Fibroblast of villous mesenchyme (primary cell): ENCODE measurements around the gene MZT2B. TPM values are rescaled to one million over a fixed set of nuclear protein-coding genes. Genes with fewer than 3 reads are reported as not detected.
"Not testable (repeated sequence)": the region's sequence is repeated elsewhere in the genome, so short reads cannot be mapped to it uniquely, and the experiment has no call there.

ENCODE experiments used
- DNase-seq: peaks from one replicate; pipeline ENCODE4 v3.0.0-alpha.2; 2010; ENCODE audit warnings: low read depth
- H3K4me3 ChIP-seq: 2 replicates; pipeline ENCODE4 v1.5.1; 2011; ENCODE audit warnings: low read depth, mild to moderate bottlenecking, low read length
- total RNA-seq: library from RNA; depleted of rRNA; stranded (reverse); fragments of >200 nt; gene quantifications from 2 replicates; pipeline ENCODE4 v1.2.3, GENCODE V29; 2012
- TF ChIP-seq, protein P1 (sequence below): IDR thresholded peaks from 2 replicates; pipeline ENCODE4 v1.5.1; 2012; ENCODE audit warnings: low read depth, mild to moderate bottlenecking, low read length; ENCODE audit not compliant: insufficient read depth

MZT2B gene, protein sequence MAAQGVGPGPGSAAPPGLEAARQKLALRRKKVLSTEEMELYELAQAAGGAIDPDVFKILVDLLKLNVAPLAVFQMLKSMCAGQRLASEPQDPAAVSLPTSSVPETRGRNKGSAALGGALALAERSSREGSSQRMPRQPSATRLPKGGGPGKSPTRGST
- 141 and 246 TPM in 2 replicates for total RNA-seq

- TF ChIP-seq, protein P1, sequence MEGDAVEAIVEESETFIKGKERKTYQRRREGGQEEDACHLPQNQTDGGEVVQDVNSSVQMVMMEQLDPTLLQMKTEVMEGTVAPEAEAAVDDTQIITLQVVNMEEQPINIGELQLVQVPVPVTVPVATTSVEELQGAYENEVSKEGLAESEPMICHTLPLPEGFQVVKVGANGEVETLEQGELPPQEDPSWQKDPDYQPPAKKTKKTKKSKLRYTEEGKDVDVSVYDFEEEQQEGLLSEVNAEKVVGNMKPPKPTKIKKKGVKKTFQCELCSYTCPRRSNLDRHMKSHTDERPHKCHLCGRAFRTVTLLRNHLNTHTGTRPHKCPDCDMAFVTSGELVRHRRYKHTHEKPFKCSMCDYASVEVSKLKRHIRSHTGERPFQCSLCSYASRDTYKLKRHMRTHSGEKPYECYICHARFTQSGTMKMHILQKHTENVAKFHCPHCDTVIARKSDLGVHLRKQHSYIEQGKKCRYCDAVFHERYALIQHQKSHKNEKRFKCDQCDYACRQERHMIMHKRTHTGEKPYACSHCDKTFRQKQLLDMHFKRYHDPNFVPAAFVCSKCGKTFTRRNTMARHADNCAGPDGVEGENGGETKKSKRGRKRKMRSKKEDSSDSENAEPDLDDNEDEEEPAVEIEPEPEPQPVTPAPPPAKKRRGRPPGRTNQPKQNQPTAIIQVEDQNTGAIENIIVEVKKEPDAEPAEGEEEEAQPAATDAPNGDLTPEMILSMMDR: peak; percentile 62
- DNase-seq: peak; percentile 79
- H3K4me3 ChIP-seq: peak within 1 kb of the TSS; percentile 93
Measured at GRCh38 chr2:130181880-130182682, at the start of gene MZT2B. Gene MZT2B, plus strand, starts transcription at chr2:130182262. Its CDS starts 21 bp downstream, at chr2:130182283.

DNA sequence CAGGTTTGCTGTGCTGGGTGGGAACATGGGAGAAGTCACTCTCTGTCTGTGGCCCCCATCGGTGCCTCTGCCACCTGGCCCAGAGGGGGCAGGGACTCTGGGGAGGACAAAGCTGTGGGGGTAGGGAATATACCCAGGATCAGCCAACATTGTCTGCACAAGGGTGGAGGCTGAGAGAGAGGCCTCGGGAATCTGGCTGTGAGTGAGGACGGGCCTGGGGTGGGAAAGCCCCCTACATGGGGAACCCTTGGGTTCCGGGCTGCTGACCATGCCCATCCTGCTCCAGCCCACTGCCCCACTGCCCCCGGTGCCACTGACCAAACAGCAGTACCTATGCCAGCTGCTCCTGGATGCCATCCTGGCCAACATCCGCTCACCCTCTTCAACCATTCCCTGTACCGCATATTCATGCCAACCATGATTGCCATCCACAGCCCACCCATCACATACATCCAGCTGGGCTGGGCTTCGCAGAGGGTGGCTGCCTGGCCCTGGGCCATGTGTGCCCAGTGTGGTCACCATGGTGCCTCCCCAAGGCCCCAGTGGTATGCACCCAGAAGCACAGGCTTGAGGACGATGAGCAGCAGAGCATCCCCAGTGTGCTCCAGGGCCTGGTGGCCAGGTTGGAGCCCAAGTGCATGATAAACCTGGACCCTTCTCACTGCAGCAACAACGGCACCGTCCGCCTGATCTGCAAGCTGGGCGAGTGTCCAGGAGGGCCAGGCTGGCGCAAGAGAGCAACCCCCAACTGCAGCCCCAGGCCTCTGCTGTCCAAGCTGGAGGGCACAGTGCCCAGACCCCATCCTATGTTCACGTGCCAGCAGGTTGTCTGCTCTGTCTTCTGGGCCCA lies 46.1 kb upstream of the MZT2B start:
- no peak overlapping the region for H3K4me3 ChIP-seq
- DNase-seq: no peak
- TF ChIP-seq, protein P1: no peak

DNA sequence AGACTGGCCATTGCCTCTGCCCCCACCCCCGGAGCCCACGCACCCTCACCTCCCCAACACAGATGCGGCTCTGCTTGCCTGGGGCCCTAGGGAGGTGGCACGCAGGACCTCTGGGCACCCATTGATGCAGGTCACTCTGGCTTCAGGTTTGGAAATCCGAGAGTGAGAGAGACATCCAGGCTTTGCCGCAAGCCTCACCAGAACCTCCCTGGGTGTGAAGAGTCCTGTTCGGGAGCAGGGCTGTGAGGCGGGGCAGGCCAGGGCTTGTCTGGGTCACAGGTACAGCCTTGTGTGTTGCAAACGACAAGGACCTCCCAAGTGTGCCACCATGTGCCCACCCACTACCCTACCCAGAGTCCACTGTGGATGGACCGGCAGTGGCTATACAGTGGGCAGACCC lies 45.5 kb upstream of the MZT2B start:
- not testable (repeated sequence) for H3K4me3 ChIP-seq, DNase-seq

- not testable (repeated sequence) for H3K4me3 ChIP-seq, DNase-seq
Measured at GRCh38 chr2:130137118-130137517, 44.9 kb upstream of the MZT2B start.

- not testable (repeated sequence) for DNase-seq, H3K4me3 ChIP-seq
Measured at GRCh38 chr2:130138326-130138725, 43.7 kb upstream of the MZT2B start.

DNA sequence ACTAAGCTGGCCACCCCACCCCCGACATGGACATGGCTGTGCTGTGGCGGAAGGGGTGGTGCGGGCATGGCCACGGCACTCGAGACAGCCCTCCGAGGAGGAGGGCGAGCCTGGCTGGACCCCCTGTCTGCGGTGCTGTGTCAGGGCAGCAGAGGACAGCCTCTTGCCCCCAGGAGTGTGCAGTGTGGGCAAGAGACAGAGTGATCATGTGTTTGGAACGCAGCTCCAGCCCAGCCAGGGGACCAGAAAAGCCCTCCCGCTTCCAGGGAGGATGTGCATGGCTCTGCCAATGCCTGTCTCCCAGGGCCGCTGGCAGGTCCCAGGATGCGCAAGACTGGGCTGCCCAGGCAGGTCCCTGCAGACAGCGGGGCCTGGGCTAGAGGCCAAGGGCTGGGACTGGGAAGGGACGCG lies 43.2 kb upstream of the MZT2B start:
- H3K4me3 ChIP-seq, DNase-seq: not testable (repeated sequence)

DNA sequence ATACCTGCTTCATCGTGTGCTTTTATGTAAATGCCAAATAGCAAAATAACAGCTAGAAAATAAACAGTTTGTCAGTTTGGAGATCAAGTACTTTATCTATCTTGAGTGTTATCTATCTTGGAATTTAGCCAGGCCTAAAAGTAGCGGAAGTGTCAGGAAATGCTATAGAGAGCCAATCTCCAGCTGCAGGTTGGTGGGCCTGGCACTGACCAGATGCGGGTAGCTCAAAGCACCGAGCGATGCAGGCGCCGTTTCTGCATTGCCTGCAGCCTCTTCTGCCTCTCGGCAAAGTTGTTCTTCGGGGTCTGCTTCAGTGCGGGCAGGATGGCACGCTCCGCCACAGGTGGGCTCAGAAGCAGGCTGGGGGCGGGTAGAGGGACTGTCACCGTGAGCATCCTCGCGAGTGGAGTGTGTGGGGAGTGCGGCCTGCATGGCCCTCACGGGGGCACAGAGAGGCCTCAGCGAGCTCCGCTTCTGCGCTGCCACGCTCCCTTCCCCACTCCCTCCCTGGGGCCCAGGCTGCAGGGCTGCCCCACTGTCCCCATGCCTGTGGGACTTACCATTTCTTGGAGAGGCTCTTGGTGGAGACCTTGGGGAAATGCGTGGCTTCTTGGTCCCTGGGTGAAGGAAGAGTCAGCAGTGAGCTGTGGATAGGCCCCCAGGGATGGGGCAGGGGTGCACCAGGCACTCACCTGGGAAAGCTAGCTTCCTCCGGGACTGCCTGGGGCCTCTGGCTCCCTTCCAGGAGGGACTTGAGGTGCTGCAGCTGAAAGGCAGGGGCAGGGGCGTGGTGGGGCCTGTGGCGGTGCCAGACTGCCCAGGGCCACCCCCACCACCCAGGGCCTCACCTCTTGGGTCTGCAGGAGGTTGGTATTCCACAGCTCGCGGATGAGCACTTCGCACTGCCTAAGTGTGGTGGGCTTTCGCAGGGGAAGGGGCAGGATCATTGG lies 42.5 kb upstream of the MZT2B start:
- not testable (repeated sequence) for H3K4me3 ChIP-seq, DNase-seq

GRCh38 chr2:130140516-130140915 lies 41.5 kb upstream of the MZT2B start:
- not testable (repeated sequence) for DNase-seq

DNA sequence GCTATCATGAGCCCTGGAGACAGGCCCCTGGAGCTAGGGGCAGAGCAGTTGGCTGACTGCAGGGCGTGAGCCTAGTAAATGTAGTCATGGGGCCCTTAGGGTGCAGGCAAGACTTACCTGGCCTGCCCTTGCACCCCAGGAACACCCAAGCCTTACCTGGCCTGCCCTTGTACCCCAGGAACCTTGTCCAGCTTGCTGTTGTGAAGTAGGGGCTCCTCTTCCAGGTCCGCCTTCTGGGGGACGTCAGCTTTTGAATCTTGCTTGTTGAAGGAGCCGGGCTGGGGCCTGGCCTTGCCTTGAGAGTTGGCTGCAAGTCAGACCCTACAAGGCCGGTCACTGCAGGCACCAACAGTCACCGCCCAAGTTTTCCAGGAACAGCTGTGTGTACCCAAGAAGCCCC lies 41.1 kb upstream of the MZT2B start:
- DNase-seq, H3K4me3 ChIP-seq: not testable (repeated sequence)

More at GRCh38 chr2:130140516-130140915, 41.5 kb upstream of the MZT2B start:
- not testable (repeated sequence) for H3K4me3 ChIP-seq

- not testable (repeated sequence) for DNase-seq, H3K4me3 ChIP-seq
Measured at GRCh38 chr2:130141645-130142370, 40.3 kb upstream of the MZT2B start.

- not testable (repeated sequence) for DNase-seq, H3K4me3 ChIP-seq
Measured at GRCh38 chr2:130142396-130143265, 39.4 kb upstream of the MZT2B start.

DNA sequence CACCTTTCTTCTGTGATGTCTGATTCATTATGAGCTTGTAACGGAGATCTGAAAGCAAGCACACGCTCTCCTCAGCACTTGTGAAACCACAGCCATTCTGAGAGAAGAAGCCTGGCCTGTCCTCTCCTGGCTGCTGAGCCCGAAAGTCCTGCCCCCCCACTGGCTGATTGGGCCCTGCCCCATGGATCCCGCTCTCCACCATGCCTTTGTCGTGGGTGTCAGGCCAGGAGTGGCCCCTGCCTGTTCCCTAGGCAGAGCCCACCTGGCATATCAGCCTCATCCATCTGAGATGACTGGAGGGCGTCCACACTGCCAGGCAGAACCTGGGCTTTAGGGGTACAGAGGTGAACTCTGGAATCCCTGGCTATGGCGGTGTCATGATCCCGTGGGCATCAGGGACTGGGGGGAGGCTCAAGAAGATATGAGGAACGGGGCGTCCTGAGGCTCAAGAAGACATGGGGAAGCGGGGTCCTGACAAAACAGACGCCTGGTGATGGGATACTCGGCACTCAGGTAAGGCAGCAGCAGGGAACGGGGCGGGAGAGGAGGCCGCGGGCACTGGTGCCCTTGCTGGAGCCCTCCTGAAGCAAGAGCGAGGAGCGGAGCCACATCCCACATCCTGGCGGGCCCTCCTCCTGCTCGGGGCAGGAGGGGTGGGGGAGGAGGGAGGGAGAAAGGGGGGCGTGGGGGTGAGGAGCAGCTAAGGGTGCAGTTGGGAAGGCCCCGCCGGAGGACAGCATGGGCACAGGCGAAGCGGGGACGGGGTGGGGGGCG lies 38.6 kb upstream of the MZT2B start:
- DNase-seq, H3K4me3 ChIP-seq: not testable (repeated sequence)

- peak within 1 kb of the TSS; percentile 45 for H3K4me3 ChIP-seq
- DNase-seq: peak; percentile 36
Measured at GRCh38 chr2:130145006-130145414, 37.1 kb upstream of the MZT2B start, which contains the start of gene CCDC74B. Gene CCDC74B, minus strand, starts transcription at chr2:130145112. Its CDS starts 116 bp downstream, at chr2:130144996.
